ENCODE results near the gene YJU2.

DNA sequence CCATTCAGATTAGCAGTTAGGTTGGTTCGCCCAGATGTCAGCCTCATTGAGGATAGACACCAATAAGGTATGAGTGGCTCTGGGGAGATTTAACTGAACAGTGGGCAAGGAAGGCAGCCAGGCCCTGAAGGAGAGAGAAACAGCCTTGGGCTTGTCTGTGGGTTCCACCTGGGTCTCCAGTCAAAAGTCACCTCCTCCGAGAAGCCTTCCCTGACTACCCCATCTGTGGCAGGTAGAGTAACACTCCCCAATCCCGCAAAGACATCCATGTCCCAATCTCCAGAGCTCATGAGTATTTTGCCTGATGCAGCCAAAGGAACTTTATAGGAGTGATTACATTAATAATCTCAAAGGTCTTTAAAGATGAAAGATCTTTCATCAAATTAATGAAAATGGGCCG lies 8.0 kb upstream of the YJU2 start:
- TF ChIP-seq, protein P1, sequence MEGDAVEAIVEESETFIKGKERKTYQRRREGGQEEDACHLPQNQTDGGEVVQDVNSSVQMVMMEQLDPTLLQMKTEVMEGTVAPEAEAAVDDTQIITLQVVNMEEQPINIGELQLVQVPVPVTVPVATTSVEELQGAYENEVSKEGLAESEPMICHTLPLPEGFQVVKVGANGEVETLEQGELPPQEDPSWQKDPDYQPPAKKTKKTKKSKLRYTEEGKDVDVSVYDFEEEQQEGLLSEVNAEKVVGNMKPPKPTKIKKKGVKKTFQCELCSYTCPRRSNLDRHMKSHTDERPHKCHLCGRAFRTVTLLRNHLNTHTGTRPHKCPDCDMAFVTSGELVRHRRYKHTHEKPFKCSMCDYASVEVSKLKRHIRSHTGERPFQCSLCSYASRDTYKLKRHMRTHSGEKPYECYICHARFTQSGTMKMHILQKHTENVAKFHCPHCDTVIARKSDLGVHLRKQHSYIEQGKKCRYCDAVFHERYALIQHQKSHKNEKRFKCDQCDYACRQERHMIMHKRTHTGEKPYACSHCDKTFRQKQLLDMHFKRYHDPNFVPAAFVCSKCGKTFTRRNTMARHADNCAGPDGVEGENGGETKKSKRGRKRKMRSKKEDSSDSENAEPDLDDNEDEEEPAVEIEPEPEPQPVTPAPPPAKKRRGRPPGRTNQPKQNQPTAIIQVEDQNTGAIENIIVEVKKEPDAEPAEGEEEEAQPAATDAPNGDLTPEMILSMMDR (IDR thresholded peaks at IDR 0.05; ENCODE audit: low read length): no peak
- TF ChIP-seq EZH2 (optimal IDR thresholded peaks at IDR 0.05; ENCODE audit: low read depth, low read length): no peak
